WTC11 (cell line): Measurements from ENCODE around the gene SMYD1.

ENCODE experiments used
- NR3C1 ChIP-seq: sonication (generic); formaldehyde crosslinking; conservative IDR thresholded peaks from 2 replicates; pipeline ENCODE4 v1.8.1; 2023; ENCODE audit warnings: low read depth, mild to moderate bottlenecking, missing genetic modification reagents
- SP1 ChIP-seq: sonication (generic); formaldehyde crosslinking; conservative IDR thresholded peaks from 2 replicates; pipeline ENCODE4 v1.8.1; 2022; ENCODE audit warnings: missing genetic modification reagents

DNA sequence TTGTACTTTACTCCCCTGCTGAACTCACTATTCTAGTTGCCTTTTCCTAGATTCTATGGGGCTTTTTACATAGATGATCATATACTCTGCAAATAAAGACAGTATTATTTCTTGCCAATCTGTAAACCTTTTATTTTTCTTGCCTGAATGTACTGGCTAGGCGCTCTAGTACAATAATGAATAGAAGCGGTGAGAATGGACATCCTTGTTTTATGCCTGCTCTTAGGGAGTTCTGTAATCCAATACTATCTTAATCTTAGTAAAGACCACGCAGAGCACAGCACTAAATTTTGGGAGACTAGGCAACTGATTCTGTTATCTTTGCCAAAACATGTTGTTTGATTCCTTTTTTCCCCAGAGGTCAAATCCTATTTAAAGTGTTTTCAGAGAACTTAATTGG, 19.1 kb upstream of the SMYD1 start:
- TF ChIP-seq SP1 (CRISPR knock-in tag) (no peak), NR3C1 (no peak)
